Diencephalon (tissue), 1 donor: ENCODE results near the gene CGA. TPM values are rescaled to one million over a fixed set of nuclear protein-coding genes. Genes with fewer than 3 reads are reported as not detected.

Source experiments
- total RNA-seq: library from RNA; depleted of rRNA; stranded (reverse); fragments of >200 nt; gene quantifications from one replicate; pipeline ENCODE4 v1.2.3, GENCODE V29; 2014

CGA gene
- not detected for total RNA-seq

GRCh38 chr6:87095087-87095509 lies at the start of gene CGA:
Gene CGA (minus strand): TSS chr6:87095106. CDS start chr6:87088200, 6,906 bp downstream.

Other genes starting within 250 kb of the CGA start
- gene HTR1E, start 157.6 kb downstream of the CGA start, total RNA-seq: 3.7 TPM
- 111 TPM for gene ZNF292, start 60.5 kb upstream of the CGA start, total RNA-seq
- gene SMIM8, start 227.5 kb upstream of the CGA start, total RNA-seq: 31.6 TPM
- 0.92 TPM for gene GJB7, start 234.2 kb upstream of the CGA start, total RNA-seq
- gene C6orf163, start 249.7 kb upstream of the CGA start, total RNA-seq: 6.2 TPM